Activated B cell treated with CpG ODN at 0.5 μM for 24 hours (primary cell): ENCODE results near the gene PRKAG2. TPM values are rescaled to one million over a fixed set of nuclear protein-coding genes. Genes with fewer than 3 reads are reported as not detected.

Experiments
- ATAC-seq: fragments of 200-7000 bp; cut with Tn5 transposase; one replicate; pipeline ENCODE4 v1.10.0; 2021; ENCODE audit warnings: low read depth, mild to moderate bottlenecking, moderate library complexity
- CTCF ChIA-PET: fragments of 350-600 bp; sonication (Branson Sonifier 250); formaldehyde crosslinking; loops from one replicate; lab custom pipeline; 2021; ENCODE audit warnings: antibody characterized with exemption; lab: Charles Lee
- POLR2A ChIA-PET: fragments of 350-600 bp; sonication (Branson Sonifier 250); formaldehyde crosslinking; loops from one replicate; lab custom pipeline; 2021; ENCODE audit warnings: antibody characterized with exemption; lab: Charles Lee
- DNase-seq: peaks from one replicate; pipeline ENCODE4 v3.0.0; 2022
- H3K27ac Mint-ChIP-seq: one replicate; pipeline ENCODE4 v1.8.0; 2020; ENCODE audit warnings: mixed read lengths
- H3K27me3 Mint-ChIP-seq: one replicate; pipeline ENCODE4 v1.8.0; 2021; ENCODE audit warnings: mixed read lengths
- H3K36me3 Mint-ChIP-seq: one replicate; pipeline ENCODE4 v1.8.0; 2021; ENCODE audit warnings: low read depth, mixed read lengths
- H3K4me1 Mint-ChIP-seq: one replicate; pipeline ENCODE4 v1.8.0; 2021; ENCODE audit warnings: mixed read lengths
- H3K4me3 Mint-ChIP-seq: one replicate; pipeline ENCODE4 v1.8.0; 2020; ENCODE audit warnings: mild to moderate bottlenecking, mixed read lengths
- H3K9me3 Mint-ChIP-seq: one replicate; pipeline ENCODE4 v1.8.0; 2020; ENCODE audit warnings: mixed read lengths
- CTCF ChIP-seq: fragments of 200-600 bp; IDR thresholded peaks from one replicate; pipeline ENCODE4 v1.8.0; 2022; ENCODE audit warnings: antibody characterized with exemption, mild to moderate bottlenecking
- intact Hi-C: fragments of 100-400 bp; cut with micrococcal nuclease; formaldehyde crosslinking; loops from one replicate; pipeline ENCODE4 v1.15.1; 2024
- total RNA-seq: library from RNA; stranded (reverse); gene quantifications from 2 replicates; pipeline ENCODE4 v1.2.3, GENCODE V29; 2022

The PRKAG2 gene
- total RNA-seq, 1 donor from 2014 or later: 19.7 TPM

- H3K4me1 Mint-ChIP-seq: peaks cover 3% of the 10 kb centered on the region
- H3K9me3 Mint-ChIP-seq: no peaks in the 10 kb centered on the region
- no peaks in the 10 kb centered on the region for H3K27me3 Mint-ChIP-seq
- intact Hi-C loops: no loop called here
- ChIA-PET POLR2A (no interaction called here), CTCF (no interaction called here)
- no peak for TF ChIP-seq CTCF
- ATAC-seq (no peak), DNase-seq (no peak)
- peaks cover 30% of the 10 kb centered on the region for H3K36me3 Mint-ChIP-seq
- H3K27ac Mint-ChIP-seq: no peak overlapping the region
- no peak overlapping the region for H3K4me3 Mint-ChIP-seq
Observed at GRCh38 chr7:151707105-151707469, 169.8 kb downstream of the PRKAG2 start.

- no peaks in the 10 kb centered on the region for H3K27me3 Mint-ChIP-seq
- peaks cover 3% of the 10 kb centered on the region for H3K4me1 Mint-ChIP-seq
- H3K4me3 Mint-ChIP-seq: no peak overlapping the region
- ChIA-PET POLR2A (no interaction called here), CTCF (interaction anchor here (0.9 kb wide), 1 partner anchor 15 kb away, joined by 3 read pairs; no protein-coding TSS in a partner anchor)
- H3K27ac Mint-ChIP-seq: no peak overlapping the region
- H3K36me3 Mint-ChIP-seq: peaks cover 32% of the 10 kb centered on the region
- TF ChIP-seq CTCF: no peak
- ATAC-seq: no peak
- intact Hi-C loops: loop anchor here (1.0 kb wide), 1 partner anchor 136 kb away; no protein-coding TSS in a partner anchor
- H3K9me3 Mint-ChIP-seq: no peaks in the 10 kb centered on the region
- no peak for DNase-seq
Observed at GRCh38 chr7:151706277-151707104, 170.4 kb downstream of the PRKAG2 start.

DNA sequence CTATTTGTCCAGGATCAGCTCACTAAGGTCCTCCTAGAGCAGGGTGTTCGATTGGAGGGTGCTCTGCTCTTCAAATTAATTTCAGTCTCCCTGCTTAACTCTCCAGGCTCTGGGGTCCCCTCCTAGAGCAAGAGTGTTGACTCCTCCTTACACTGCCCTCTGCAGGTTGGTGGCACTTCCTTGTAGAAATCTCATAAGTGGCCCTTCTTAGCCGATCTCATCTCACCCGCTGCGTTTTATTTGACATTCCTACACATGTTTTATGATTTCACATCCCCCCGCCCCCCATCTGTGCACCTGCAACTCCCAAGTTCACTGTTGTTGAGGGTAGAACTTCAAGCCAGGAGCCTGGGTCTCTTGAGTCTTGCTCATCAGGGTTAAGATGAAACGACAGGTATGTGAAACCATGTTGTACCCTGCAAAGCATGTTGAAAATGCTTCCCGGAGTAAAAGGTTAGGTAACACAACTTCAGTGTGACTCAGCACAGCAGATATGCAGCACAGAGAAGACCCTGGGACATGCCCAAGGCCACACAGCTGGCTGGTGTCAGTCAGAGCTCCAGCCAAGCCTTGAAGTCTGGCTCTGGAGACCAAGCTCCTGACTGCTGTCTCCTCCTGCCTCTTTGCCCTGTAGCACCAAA lies 171.2 kb downstream of the PRKAG2 start:
- Mint-ChIP-seq H3K36me3 (peaks cover 34% of the 10 kb centered on the region), H3K27me3 (no peaks in the 10 kb centered on the region), H3K4me1 (peaks cover 3% of the 10 kb centered on the region), H3K4me3 (no peak overlapping the region), H3K9me3 (no peaks in the 10 kb centered on the region), H3K27ac (no peak overlapping the region)
- CTCF ChIA-PET: interaction anchor here (0.9 kb wide), 1 partner anchor 14 kb away, joined by 3 read pairs; no protein-coding TSS in a partner anchor
- no peak for TF ChIP-seq CTCF
- ATAC-seq (peak; percentile 37), DNase-seq (no peak)
- intact Hi-C loops: loop anchor here (1.0 kb wide), 2 partner anchors 79 to 135 kb away; no protein-coding TSS in a partner anchor
- POLR2A ChIA-PET: no interaction called here

- Mint-ChIP-seq H3K4me3 (no peak overlapping the region), H3K4me1 (peaks cover 3% of the 10 kb centered on the region), H3K27me3 (no peaks in the 10 kb centered on the region), H3K36me3 (peaks cover 30% of the 10 kb centered on the region), H3K27ac (no peak overlapping the region), H3K9me3 (no peaks in the 10 kb centered on the region)
- ChIA-PET CTCF (no interaction called here), POLR2A (no interaction called here)
- intact Hi-C loops: loop anchor here (1.0 kb wide), 1 partner anchor 79 kb away; no protein-coding TSS in a partner anchor
- DNase-seq (no peak), ATAC-seq (no peak)
- no peak for TF ChIP-seq CTCF
Observed at GRCh38 chr7:151704960-151705635, 171.8 kb downstream of the PRKAG2 start.
